SJSA1 (cell line): ENCODE measurements around the gene CENPC. TPM values are rescaled to one million over a fixed set of nuclear protein-coding genes. Genes with fewer than 3 reads are reported as not detected.
"Not testable (repeated sequence)": the region's sequence is repeated elsewhere in the genome, so short reads cannot be mapped to it uniquely, and the experiment has no call there.

Experiments
- DNase-seq, 2 experiments: peaks; one replicate each; pipeline ENCODE4 v3.0.0-alpha.2; 2015 to 2020; ENCODE audit warnings: low spot score in 2 of 2, low read depth in 1 of 2
- H3K27ac ChIP-seq: fragments of 250-450 bp; sonication (Bioruptor Pico); 2 replicates; pipeline ENCODE4 v1.5.1; 2020; ENCODE audit warnings: mild to moderate bottlenecking, moderate library complexity
- H3K27me3 ChIP-seq: fragments of 250-450 bp; sonication (Bioruptor Pico); replicated peaks from 2 replicates; pipeline ENCODE4 v1.5.1; 2020; ENCODE audit warnings: mild to moderate bottlenecking, moderate library complexity
- H3K36me3 ChIP-seq: fragments of 250-450 bp; sonication (Bioruptor Pico); 2 replicates; pipeline ENCODE4 v1.5.1; 2020; ENCODE audit warnings: mild to moderate bottlenecking
- H3K4me1 ChIP-seq: fragments of 250-450 bp; sonication (Bioruptor Pico); replicated peaks from 2 replicates; pipeline ENCODE4 v1.6.1; 2021; ENCODE audit warnings: mild to moderate bottlenecking
- H3K4me3 ChIP-seq: fragments of 250-450 bp; sonication (Bioruptor Pico); 2 replicates; pipeline ENCODE4 v1.5.1; 2020; ENCODE audit warnings: mild to moderate bottlenecking
- H3K9me3 ChIP-seq: fragments of 250-450 bp; sonication (Bioruptor Pico); replicated peaks from 2 replicates; pipeline ENCODE4 v1.5.1; 2020; ENCODE audit warnings: mild to moderate bottlenecking
- total RNA-seq: library from RNA; depleted of rRNA; stranded (reverse); fragments of >200 nt; shearing (Covaris generic); gene quantifications from 2 replicates; pipeline ENCODE4 v1.2.3, GENCODE V29; 2014

CENPC gene
- total RNA-seq, 1 experiment from 2014 or later, result 22.7 TPM

DNA sequence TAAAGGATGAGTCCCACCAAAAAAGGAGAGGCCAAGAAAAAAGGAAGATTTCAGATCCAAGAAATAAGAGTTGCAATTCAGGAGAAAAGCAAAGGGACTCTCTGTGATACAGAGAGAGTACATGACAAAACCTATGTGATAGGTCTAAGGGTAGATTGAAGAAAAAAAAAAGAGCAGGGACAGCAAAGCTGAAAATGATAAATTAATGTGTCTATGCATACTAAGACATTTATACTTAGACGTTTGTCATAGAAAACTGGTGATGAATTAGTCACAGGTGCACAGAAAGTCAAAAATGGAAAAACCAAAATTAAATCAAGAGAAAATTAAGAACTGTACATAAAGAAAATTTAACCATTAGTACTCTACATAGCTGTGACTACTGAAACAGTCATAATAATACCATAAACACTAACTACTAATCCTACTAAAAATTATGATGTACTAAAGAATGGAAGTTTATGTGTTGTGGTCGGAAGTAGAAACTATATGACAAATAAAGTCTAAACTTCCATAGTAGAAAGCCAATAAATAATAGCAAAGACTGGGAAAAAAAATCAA is 9.9 kb downstream of the CENPC start:
- no peak overlapping the region for H3K4me3 ChIP-seq
- no peaks in the 10 kb centered on the region for H3K4me1 ChIP-seq
- H3K27ac ChIP-seq, result no peak overlapping the region
- no peaks in the 10 kb centered on the region for H3K9me3 ChIP-seq
- H3K27me3 ChIP-seq, result no peaks in the 10 kb centered on the region
- DNase-seq, result no peak
- H3K36me3 ChIP-seq, result peaks cover 81% of the 10 kb centered on the region

DNA sequence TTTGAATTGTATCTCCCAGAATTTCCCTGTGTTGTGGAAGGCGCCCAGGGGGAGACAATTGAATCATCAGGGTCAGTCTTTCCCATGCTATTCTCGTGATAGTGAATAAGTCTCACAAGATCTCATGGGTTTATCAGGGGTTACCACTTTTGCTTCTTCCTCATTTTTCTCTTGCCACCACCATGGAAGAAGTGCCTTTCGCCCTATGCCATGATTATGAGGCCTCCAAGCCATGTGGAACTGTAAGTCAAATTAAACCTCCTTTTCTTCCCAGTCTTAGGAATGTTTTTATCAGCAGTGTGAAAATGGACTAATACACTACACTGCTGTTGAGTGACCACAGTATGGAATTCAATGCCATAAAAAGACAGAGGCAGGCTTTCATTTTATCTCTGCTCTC is 12.2 kb downstream of the CENPC start:
- Histone ChIP-seq H3K4me3 (no peak overlapping the region), H3K9me3 (no peaks in the 10 kb centered on the region), H3K27me3 (no peaks in the 10 kb centered on the region), H3K36me3 (peaks cover 80% of the 10 kb centered on the region), H3K27ac (no peak overlapping the region), H3K4me1 (no peaks in the 10 kb centered on the region)
- no peak for DNase-seq

DNA sequence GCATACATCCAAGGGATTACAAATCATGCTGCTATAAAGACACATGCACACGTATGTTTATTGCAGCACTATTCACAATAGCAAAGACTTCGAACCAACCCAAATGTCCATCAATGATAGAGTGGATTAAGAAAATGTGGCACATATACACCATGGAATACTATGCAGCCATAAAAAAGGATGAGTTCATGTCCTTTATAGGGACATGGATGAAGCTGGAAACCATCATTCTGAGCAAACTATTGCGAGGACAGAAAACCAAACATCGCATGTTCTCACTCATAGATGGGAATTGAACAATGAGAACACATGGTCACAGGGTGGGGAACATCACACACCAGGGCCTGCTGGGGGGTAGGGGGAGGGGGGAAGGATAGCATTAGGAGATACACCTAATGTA is 12.9 kb downstream of the CENPC start:
- H3K27me3 ChIP-seq, H3K27ac ChIP-seq, DNase-seq, H3K9me3 ChIP-seq, H3K4me1 ChIP-seq, H3K4me3 ChIP-seq: not testable (repeated sequence)
- peaks cover 73% of the 10 kb centered on the region for H3K36me3 ChIP-seq

DNA sequence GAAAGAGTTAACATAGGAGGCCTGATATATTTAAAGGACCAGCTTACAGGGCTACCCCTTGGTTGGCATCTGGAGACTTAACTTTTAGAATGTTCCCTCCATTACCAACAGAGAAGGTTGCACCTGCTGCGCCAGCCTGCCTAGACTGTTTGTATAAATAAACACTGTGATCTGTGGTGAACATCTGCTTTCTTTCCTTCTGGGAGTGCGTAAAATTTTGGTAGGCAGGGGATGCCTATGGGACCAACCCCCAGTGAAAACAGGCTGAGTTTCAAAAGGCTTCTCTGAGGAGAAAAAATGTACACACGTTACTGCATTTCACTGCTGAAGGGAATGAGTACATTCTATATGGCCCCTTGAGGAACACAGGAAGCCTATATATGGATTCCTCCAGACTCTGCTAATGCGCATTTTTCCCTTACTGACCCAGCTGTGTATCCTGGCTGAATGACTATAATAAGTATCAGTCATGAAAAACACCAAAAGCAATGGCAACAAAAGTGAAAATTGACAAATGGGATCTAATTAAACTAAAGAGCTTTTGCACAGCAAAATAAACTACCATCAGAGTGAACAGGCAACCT is 13.8 kb downstream of the CENPC start:
- Histone ChIP-seq H3K36me3 (peaks cover 69% of the 10 kb centered on the region), H3K4me1 (no peaks in the 10 kb centered on the region), H3K27me3 (no peaks in the 10 kb centered on the region), H3K27ac (no peak overlapping the region), H3K4me3 (no peak overlapping the region), H3K9me3 (no peaks in the 10 kb centered on the region)
- DNase-seq, result no peak

DNA sequence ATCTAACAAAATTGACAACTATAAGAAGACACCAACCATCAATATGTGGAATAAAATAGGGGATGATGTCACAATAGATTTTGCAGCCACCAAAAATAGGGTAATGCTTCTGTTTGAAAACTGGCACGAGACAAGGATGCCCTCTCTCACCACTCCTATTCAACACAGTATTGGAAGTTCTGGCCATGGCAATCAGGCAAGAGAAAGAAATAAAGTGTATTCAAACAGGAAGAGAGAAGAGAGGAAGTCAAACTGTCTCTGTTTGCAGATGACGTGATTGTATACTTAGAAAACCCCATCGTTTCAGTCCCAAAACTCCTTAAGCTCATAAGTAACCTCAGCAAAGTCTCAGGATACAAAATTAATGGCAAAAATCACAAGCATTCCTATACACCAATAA is 21.2 kb downstream of the CENPC start:
- DNase-seq, H3K27ac ChIP-seq, H3K4me3 ChIP-seq, H3K27me3 ChIP-seq, H3K9me3 ChIP-seq, H3K4me1 ChIP-seq: not testable (repeated sequence)
- peaks cover 42% of the 10 kb centered on the region for H3K36me3 ChIP-seq

DNA sequence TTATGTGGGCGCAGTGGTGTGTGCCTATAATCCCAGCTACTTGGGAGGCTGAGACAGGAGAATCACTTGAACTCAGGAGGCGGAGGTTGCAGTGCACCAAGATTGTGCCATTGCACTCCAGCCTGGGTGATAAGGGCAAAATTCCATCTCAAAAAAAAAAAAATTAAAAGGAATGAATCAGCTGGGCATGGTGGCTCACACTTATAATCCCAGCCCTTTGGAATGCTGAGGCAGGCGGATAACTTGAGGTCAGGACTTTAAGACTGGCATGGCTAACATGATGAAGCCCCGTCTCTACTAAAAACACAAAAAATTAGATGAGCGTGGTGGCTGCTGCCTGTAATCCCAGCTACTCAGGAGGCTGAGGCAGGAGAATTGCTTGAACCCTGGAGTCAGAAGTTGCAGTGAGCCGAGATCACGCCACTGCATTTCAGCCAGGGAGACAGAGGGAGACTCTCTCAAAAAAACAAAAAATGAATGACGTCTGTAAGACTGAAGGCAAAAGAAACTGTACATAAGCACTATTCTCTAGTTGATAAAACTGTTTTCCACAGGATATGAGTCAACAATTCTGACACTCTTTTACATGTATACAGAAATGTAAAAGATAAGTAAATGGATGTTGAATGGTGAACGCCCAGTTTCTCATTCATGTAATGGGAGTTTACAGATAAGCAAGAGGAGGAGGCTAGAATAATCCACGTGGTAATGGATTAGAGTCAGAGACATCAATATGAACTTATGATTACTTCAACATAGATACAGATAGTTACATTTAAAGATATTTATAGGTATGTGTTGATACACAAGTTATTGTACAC is 22.2 kb downstream of the CENPC start:
- Histone ChIP-seq H3K4me3 (no peak overlapping the region), H3K27ac (peak overlapping the region; percentile 48), H3K4me1 (peaks cover 10% of the 10 kb centered on the region), H3K36me3 (peaks cover 34% of the 10 kb centered on the region), H3K27me3 (0 out of 2 replicates have a peak, but pooled peaks cover 5% of the 10 kb centered on the region), H3K9me3 (no peaks in the 10 kb centered on the region; the same call in 1 of the 2 replicates)
- DNase-seq, result peak in 1 of 2 experiments; percentile 16

DNA sequence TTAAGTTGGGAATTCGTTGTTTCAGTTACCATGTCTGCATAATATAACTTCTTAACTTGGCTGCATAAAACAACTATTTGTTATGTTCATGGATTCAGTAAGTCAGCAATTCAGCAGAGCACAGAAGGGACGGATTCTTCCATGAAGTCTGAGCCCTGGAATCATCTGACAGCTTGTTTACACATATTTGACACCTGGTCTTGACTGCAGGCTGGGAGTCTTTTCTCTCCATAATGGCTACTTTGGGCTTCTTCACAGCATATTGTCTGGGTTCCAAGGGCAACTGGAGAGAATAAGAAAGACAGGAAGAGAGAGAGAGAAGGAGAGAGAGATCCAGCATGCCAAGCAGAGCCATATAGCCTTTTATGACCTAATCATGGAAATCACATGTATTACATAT is 23.1 kb downstream of the CENPC start:
- H3K4me1 ChIP-seq, result peaks cover 10% of the 10 kb centered on the region
- no peak for DNase-seq
- no peak overlapping the region for H3K27ac ChIP-seq
- peaks cover 42% of the 10 kb centered on the region for H3K36me3 ChIP-seq
- H3K27me3 ChIP-seq, result 0 out of 2 replicates have a peak, but pooled peaks cover 5% of the 10 kb centered on the region
- no peaks in the 10 kb centered on the region; the same call in 1 of the 2 replicates for H3K9me3 ChIP-seq
- H3K4me3 ChIP-seq, result no peak overlapping the region

DNA sequence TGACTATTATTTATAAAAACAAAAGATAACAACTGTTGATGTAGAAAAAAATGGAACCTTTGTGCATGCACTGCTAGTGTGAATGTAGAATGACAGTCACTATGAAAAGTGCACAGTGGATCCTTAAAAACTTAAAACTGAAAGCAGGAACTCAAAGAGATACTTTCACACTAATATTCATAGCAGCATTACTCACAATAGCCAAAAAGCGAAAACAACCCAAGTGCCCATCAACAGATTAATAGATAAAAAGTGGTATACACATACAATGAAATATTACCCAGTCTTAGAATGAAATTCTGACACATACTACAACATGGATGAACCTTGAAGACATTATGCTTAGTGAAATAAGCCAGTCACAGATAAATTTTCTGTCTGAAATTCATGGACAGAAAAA is 23.8 kb downstream of the CENPC start:
- Histone ChIP-seq H3K4me3 (no peak overlapping the region), H3K27me3 (0 out of 2 replicates have a peak, but pooled peaks cover 5% of the 10 kb centered on the region), H3K4me1 (peaks cover 10% of the 10 kb centered on the region), H3K27ac (no peak overlapping the region), H3K36me3 (peaks cover 48% of the 10 kb centered on the region), H3K9me3 (no peaks in the 10 kb centered on the region; the same call in 1 of the 2 replicates)
- DNase-seq, result no peak

DNA sequence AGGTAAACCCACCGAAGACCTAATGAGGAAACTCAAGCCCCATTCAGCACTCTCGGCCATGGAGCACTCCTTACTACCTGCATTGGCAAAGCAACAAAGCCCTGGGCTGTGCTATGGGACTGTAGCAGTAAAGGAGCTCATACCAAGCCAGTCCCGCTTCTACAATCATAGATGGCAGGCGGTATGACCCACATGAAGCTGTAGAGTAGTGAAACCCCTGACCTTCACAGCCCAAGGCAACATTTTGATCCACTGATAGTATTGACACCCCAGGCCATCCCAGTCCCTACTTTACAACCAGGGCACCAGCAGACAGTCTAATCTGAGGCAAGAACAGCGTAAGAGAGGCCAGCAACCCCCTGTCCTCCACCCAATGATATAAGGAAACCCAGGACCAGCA is 25.2 kb downstream of the CENPC start:
- Histone ChIP-seq H3K27ac (no peak overlapping the region), H3K27me3 (0 out of 2 replicates have a peak, but pooled peaks cover 5% of the 10 kb centered on the region), H3K4me3 (no peak overlapping the region), H3K9me3 (no peaks in the 10 kb centered on the region; the same call in 1 of the 2 replicates), H3K36me3 (peaks cover 55% of the 10 kb centered on the region), H3K4me1 (peaks cover 10% of the 10 kb centered on the region)
- no peak for DNase-seq

DNA sequence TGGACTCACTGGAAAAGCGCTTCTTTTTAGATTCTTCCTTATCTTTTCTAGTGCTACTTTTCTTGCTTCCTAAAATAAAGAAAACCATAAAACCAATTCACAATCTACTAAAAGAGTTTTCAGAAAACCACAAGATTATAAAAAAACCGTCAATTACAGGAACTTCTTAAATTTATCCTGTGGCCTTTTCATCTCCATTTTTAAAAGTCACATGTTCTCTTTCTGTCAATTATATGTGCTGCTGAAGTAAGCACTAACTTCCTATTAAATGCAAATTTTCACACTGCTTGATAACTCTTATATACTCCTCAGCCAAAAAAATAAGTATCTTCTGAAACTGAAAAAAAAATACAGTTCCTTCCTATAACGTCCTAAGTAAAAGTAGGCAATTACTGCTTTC is 32.8 kb downstream of the CENPC start:
- no peak for DNase-seq
- Histone ChIP-seq H3K9me3 (no peaks in the 10 kb centered on the region), H3K27me3 (no peaks in the 10 kb centered on the region), H3K4me1 (no peaks in the 10 kb centered on the region), H3K27ac (no peak overlapping the region), H3K4me3 (no peak overlapping the region), H3K36me3 (peaks cover 72% of the 10 kb centered on the region)

DNA sequence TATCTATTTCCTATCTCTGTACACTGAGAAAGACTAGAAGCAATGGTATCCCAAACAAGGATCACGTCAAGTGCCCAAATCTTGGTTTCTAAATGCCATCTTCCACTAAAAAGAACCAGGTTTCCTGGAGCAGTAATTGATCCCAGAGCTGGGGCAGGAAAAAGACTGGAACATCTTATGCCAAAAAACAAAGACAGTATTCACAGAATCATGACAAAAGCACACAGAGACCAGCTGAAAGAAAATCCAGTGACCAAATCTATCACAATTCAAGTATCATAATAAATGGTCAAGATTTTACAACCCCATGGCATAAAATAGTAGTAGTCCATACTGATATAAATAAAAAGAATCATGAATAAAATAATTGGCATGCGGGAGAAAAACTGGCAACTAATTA is 44.9 kb downstream of the CENPC start:
- no peak overlapping the region for H3K4me3 ChIP-seq
- no peaks in the 10 kb centered on the region for H3K4me1 ChIP-seq
- H3K9me3 ChIP-seq, result no peaks in the 10 kb centered on the region
- DNase-seq, result no peak
- H3K27ac ChIP-seq, result no peak overlapping the region
- H3K27me3 ChIP-seq, result no peaks in the 10 kb centered on the region
- H3K36me3 ChIP-seq, result peaks cover 73% of the 10 kb centered on the region

DNA sequence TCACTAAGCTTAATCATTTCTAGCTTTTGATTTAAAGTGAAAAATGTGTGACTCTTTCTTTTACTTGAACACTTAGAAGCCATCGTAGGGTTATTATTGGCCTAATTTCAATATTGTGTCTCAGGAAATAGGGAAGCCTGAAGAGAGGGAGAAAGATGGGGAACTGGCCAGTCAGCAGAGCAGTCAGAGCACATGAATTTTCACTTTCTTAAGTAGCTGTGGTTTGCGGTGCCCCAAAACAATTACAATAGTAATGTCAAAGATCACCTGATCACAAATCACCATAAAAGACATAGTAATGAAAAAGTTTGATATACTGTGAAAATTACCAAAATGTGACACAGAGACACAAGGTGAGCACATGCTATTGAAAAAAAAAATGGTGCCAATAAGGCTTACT is 45.5 kb downstream of the CENPC start:
- Histone ChIP-seq H3K27me3 (no peaks in the 10 kb centered on the region), H3K36me3 (peaks cover 72% of the 10 kb centered on the region)

DNA sequence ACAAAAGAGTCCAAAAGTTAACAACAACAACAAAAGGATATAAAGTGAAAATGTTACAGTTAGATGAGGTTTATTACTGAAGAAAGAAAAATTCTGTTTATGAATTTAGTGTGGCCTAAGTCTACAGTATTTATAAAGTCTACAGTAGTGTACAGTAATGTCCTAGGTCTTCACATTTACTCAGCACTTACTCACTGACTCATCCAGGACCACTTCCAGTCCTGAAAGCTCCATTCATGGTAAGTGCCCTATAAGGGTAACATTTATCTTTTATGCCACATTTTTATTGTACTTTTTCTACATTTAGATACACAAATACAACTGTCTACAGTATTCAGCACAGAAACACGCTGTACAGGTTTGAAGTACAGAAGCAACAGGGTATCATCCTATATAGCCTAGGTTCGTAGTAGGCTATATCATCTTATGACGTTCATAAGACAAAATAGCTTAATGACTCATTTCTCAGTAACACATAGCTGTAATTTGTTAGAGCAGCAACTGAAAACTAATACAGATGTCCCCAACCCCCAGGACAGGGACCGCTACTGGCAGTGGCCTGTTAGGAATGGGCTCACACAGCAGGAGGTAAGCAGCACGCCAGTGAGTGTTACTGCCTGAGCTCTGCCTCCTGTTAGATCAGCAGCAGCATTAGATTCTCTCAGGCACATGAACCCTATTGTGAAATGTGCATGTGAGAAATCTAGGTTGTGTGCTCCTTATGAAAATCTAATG is 61.3 kb downstream of the CENPC start:
- Histone ChIP-seq H3K36me3 (peaks cover 65% of the 10 kb centered on the region), H3K4me1 (peaks cover 7% of the 10 kb centered on the region; the same call in 1 of the 2 replicates), H3K4me3 (no peak overlapping the region), H3K9me3 (peaks cover 3% of the 10 kb centered on the region; the same call in 1 of the 2 replicates), H3K27me3 (no peaks in the 10 kb centered on the region), H3K27ac (no peak overlapping the region)
- peak in 1 of 2 experiments; percentile 24 for DNase-seq

More for the DNA sequence above, 45.5 kb downstream of the CENPC start:
- H3K4me3 ChIP-seq, result no peak overlapping the region
- DNase-seq, result no peak
- no peak overlapping the region for H3K27ac ChIP-seq
- no peaks in the 10 kb centered on the region for H3K4me1 ChIP-seq
- H3K9me3 ChIP-seq, result no peaks in the 10 kb centered on the region
